Gastrocnemius medialis (tissue), 4 donors: ENCODE data around the gene SRP72.

ENCODE experiments used
- POLR2A ChIP-seq, 2 donors: fragments of 450-650 bp; IDR thresholded peaks; one replicate each; pipeline ENCODE4 v1.6.1; 2017; ENCODE audit warnings: antibody characterized with exemption in 2 of 2, mild to moderate bottlenecking in 2 of 2, moderate library complexity in 2 of 2
- TF ChIP-seq, protein P1 (sequence below), 5 experiments: fragments of 450-650 bp in 3 of 5; fragments of 200-600 bp in 2 of 5; sonication (generic) in 2 of 5; IDR thresholded peaks in 4 of 5; conservative IDR thresholded peaks in 1 of 5; 1 replicate in 4 of 5; 2 replicates in 1 of 5; pipeline ENCODE4 v1.5.1; 2016 to 2019; ENCODE audit warnings: antibody characterized with exemption in 5 of 5, mild to moderate bottlenecking in 3 of 5, moderate library complexity in 3 of 5

DNA sequence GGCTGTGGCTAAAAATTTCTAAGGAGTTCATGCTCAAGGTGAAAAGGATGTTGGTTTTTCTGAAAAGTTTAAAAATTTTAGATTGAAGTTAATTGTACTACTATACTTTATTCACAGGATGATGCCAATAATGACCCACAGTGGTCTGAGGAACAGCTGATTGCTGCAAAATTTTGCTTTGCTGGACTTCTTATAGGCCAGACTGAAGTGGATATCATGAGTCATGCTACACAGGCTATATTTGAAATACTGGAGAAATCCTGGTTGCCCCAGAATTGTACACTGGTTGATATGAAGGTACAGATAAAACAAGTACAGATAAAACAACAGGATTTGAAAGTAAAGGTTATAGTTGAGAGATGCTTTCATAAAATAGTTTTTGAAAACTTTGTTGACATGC, 19.1 kb upstream of the SRP72 start:
- TF ChIP-seq, protein P1, sequence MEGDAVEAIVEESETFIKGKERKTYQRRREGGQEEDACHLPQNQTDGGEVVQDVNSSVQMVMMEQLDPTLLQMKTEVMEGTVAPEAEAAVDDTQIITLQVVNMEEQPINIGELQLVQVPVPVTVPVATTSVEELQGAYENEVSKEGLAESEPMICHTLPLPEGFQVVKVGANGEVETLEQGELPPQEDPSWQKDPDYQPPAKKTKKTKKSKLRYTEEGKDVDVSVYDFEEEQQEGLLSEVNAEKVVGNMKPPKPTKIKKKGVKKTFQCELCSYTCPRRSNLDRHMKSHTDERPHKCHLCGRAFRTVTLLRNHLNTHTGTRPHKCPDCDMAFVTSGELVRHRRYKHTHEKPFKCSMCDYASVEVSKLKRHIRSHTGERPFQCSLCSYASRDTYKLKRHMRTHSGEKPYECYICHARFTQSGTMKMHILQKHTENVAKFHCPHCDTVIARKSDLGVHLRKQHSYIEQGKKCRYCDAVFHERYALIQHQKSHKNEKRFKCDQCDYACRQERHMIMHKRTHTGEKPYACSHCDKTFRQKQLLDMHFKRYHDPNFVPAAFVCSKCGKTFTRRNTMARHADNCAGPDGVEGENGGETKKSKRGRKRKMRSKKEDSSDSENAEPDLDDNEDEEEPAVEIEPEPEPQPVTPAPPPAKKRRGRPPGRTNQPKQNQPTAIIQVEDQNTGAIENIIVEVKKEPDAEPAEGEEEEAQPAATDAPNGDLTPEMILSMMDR (IDR thresholded peaks at IDR 0.05 in 4 of 5, conservative IDR thresholded peaks at IDR 0.05 in 1 of 5) = no peak
- no peak for TF ChIP-seq POLR2A (IDR thresholded peaks at IDR 0.05)
